C4-2B (cell line): ENCODE measurements around the gene EVI5.

Experiments used
- H3K27ac ChIP-seq: fragments of 450-650 bp; 2 replicates; pipeline ENCODE4 v1.5.1; 2017
- CTCF ChIP-seq: fragments of 450-650 bp; conservative IDR thresholded peaks from 2 replicates; pipeline ENCODE4 v1.5.1; 2017; ENCODE audit warnings: mild to moderate bottlenecking
- ZFX ChIP-seq: fragments of 450-650 bp; IDR thresholded peaks from 2 replicates; pipeline ENCODE4 v1.6.1; 2017

EVI5 gene

GRCh38 chr1:92479587-92479986 is 305.3 kb downstream of the EVI5 start:
- TF ChIP-seq CTCF, result no peak
- no peak for TF ChIP-seq ZFX
- H3K27ac ChIP-seq, result no peak overlapping the region

GRCh38 chr1:92478393-92478792 is 306.5 kb downstream of the EVI5 start:
- H3K27ac ChIP-seq, result no peak overlapping the region
- TF ChIP-seq CTCF, result no peak

GRCh38 chr1:92476071-92476631 is 308.8 kb downstream of the EVI5 start:
- no peak overlapping the region for H3K27ac ChIP-seq
- no peak for TF ChIP-seq CTCF
- TF ChIP-seq ZFX, result no peak

GRCh38 chr1:92475029-92475428 is 309.9 kb downstream of the EVI5 start:
- no peak overlapping the region for H3K27ac ChIP-seq
- TF ChIP-seq CTCF (no peak), ZFX (no peak)

- TF ChIP-seq CTCF (no peak), ZFX (no peak)
- H3K27ac ChIP-seq, result no peak overlapping the region
Observed at GRCh38 chr1:92473781-92474495, 311.0 kb downstream of the EVI5 start.

GRCh38 chr1:92470216-92470615 is 314.7 kb downstream of the EVI5 start:
- TF ChIP-seq ZFX (no peak), CTCF (no peak)
- H3K27ac ChIP-seq, result no peak overlapping the region

GRCh38 chr1:92466683-92467352 is 318.1 kb downstream of the EVI5 start:
- TF ChIP-seq CTCF (no peak), ZFX (no peak)
- no peak overlapping the region for H3K27ac ChIP-seq
